ENCODE measurements around the gene KRT33A. TPM values are rescaled to one million over a fixed set of nuclear protein-coding genes. Genes with fewer than 3 reads are reported as not detected.

Gene KRT33A
- total RNA-seq = not detected in 2 replicates

DNA sequence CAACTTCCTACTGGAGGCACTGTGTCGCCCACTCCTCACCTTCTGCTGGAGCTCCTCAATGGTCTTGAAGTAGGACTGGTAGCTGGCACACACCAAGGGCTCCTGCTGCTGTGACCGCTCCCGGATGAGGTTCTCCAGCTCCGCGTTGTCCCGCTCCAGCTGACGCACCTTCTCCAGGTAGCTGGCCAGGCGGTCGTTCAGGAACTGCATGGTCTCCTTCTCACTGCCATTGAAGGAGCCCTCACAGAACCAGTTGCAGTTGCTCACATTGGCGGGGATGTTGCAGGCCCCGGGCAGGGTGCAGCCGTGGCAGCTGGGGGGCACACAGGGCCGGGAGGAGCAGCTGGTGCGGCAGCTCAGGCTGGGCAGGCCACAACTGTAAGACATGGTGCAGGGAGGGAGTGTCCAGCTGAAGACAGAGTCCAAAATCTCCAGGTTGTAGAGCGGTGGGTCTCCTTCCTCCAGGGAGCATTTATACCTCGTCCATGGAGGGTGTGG is at the start of gene KRT33A:
KRT33A (minus strand) TSS at position 448 of the 498 bp plus-strand sequence; CDS start at position 387, 61 bp downstream.

DNA sequence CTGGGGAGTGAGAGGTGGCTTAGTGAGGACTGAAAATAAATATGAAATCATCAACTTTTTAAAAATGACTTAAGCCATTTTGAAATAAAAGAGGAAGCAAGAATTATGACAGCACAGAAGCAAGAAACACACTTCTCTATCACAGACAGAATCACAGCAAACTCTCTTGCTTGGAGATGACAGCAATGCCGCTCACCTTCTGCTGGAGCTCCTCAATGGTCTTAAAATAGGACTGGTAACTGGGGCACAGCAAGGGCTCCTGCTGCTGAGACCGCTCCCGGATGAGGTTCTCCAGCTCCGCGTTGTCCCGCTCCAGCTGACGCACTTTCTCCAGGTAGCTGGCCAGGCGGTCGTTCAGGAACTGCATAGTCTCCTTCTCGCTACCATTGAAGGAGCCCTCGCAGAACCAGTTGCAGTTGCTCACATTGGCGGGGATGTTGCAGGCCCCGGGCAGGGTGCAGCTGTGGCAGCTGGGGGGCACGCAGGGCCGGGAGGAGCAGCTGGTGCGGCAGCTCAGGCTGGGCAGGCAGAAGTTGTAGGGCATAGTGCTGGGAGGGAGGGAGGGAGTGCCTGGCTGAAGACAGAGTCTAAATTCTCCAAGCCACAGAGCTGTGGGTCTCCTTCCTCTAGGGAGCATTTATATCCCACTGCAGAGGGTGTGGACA is 46.5 kb upstream of the KRT33A start, which contains the start of gene KRT31:
KRT31 (minus strand) TSS at position 613 of the 665 bp plus-strand sequence; CDS start at position 544, 69 bp downstream.

DNA sequence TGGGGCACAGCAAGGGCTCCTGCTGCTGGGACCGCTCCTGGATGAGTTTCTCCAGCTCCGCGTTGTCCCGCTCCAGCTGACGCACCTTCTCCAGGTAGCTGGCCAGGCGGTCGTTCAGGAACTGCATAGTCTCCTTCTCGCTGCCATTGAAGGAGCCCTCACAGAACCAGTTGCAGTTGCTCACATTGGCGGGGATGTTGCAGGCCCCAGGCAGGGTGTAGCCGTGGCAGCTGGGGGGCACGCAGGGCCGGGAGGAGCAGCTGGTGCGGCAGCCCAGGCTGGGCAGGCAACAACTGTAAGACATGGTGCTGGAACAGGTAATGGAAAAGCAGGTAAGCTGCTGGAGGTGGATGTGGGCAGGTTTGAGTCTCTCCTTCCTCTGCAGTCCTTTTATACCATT is 31.3 kb upstream of the KRT33A start, which contains the start of gene KRT34:
KRT34 (minus strand) TSS at position 364 of the 400 bp plus-strand sequence; CDS start at position 304, 60 bp downstream.

DNA sequence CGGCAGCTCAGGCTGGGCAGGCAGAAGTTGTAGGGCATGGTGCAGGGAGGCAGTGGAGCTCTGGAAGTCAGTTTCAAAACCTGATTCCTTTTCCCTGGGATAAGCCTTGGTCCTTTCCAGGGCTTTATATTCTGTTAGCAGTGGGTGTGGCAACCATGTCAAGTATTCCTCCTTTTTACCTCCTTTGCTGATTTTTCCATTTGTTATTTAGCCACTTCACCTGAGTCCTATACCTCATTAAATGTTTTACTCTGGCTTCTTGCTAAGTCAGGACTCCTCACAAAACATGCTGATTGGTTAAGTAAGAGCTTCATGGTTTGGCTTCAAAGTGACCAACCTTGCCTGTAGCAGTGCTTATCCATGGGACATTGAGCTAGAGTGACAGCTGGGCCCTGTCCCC is 19.1 kb upstream of the KRT33A start, which contains the start of gene KRT33B:
KRT33B (minus strand) TSS at position 101 of the 400 bp plus-strand sequence; CDS start at position 38, 63 bp downstream.

DNA sequence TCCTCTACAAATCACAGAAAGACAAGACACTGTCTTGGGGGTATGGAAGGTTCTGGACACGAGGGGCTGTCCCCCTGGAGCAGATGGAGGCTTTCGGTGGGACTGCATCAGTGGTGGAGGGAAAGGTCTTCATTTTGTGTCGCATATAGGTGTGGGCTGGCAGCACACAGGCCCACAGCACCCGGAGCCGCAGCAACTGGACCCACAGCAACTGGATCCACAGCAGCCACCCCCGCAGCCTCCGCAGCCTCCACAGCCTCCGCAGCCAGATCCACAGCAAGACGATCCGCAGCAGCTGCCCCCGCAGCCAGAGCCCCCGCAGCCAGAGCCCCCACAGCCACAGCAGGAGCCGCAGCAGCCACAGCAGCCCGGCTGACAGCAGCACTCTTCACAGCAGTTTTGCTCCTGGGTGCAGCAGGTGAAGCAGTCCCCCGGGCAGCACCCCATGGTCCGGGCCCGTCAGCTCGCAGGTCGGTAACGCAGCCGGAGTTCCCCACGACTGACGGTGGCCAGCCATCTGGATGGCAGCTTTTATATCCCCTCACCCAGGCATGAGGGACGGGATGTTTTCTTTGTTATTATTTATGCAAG is 35.3 kb downstream of the KRT33A start, which contains the start of gene KRTAP17-1:
KRTAP17-1 (minus strand) TSS at position 507 of the 591 bp plus-strand sequence; CDS start at position 447, 60 bp downstream.

DNA sequence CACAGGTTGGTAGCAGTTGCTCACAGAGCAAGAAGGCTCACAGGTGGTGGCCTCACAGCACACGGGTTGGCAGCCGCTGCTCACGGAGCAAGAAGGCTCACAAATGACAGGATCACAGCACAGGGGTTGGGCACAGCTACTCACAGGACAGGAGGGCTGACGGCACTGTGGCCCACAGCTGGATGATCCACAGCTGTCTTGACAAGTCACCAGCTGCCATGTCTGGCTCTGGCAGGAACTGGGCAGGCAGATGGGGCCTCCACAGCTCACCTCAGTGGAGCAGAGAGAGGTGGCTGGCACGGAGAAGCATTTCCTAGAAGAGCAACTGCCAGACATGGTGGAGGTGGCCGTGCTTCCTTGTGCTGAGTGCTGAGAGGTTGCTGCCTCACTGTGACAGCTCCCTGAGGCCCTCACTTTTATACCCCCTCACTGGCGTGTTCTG is 41.7 kb downstream of the KRT33A start, which contains the start of gene KRTAP16-1:
KRTAP16-1 (minus strand) TSS at position 392 of the 442 bp plus-strand sequence; CDS start at position 336, 56 bp downstream.

DNA sequence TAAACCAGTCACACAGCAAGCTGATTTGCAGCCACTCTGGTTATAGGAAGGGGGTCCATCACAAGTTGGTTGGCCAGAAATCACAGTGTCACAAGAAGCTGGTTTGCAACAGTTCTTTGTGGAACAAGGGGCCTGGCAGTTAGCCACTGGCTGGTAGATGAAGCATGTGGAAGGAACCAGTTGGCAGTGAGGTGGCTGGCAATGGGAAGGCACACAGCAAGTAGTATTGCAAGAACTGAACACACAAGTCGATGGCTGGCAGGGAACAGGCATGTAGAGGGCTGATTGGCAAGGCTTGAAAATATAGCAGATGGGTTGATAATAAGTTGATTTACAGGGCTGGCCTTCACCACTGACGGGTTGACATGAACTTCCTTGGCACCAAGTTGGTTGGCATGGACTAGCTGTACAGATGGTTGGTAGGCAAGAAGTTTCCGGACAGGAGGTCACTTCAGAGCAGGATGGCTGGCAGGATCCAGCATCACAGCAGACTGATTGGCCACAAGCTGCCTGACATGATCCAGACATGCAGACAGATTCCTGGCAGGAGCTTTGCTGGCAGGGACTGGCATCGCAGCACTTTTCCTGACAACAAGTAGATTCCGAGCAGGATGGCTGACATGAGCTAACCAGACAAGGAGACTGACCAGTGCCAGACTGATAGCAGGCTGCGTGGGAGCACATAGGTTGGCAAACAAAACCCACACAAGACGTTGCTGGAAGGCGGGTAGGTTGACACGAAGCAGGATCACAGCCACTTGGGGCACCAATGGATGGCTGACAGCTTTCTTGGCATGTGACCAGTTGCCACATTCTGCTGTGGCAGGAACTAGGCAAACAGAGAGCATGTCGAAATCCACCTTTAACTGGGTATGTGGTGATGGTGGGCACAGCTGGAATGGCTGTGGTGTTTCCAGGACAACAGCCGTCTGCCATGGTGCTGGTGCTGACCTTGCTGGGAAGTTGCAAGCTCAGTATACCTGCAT is 48.4 kb downstream of the KRT33A start, which contains the start of gene KRTAP29-1:
KRTAP29-1 (minus strand) TSS at position 936 of the 986 bp plus-strand sequence; CDS start at position 936, 0 bp downstream.

Other genes with a start within 250 kb of the KRT33A start
- gene KRTAP4-16, start 248.6 kb downstream of the KRT33A start, total RNA-seq = not detected in 2 replicates
- gene KRTAP4-9, start 245.4 kb downstream of the KRT33A start, total RNA-seq = not detected in 2 replicates
- gene KRTAP4-11, start 232.5 kb downstream of the KRT33A start, total RNA-seq = not detected in 2 replicates
- not detected in 2 replicates for gene KRTAP4-12, start 226.6 kb downstream of the KRT33A start, total RNA-seq
- not detected in 2 replicates for gene KRTAP4-6, start 210.3 kb downstream of the KRT33A start, total RNA-seq
- not detected in 2 replicates for gene KRTAP4-5, start 201.0 kb downstream of the KRT33A start, total RNA-seq
- not detected in 2 replicates for gene KRTAP4-4, start 190.1 kb downstream of the KRT33A start, total RNA-seq
- gene KRTAP4-3, start 182.6 kb downstream of the KRT33A start, total RNA-seq = not detected in 2 replicates
- gene KRTAP4-2, start 172.6 kb downstream of the KRT33A start, total RNA-seq = not detected in 2 replicates
- not detected in 2 replicates for gene KRTAP4-1, start 165.9 kb downstream of the KRT33A start, total RNA-seq
- not detected in 2 replicates for gene KRTAP9-1, start 160.9 kb downstream of the KRT33A start, total RNA-seq
- gene KRTAP9-2, start 124.2 kb downstream of the KRT33A start, total RNA-seq = not detected in 2 replicates
- gene KRTAP9-3, start 118.4 kb downstream of the KRT33A start, total RNA-seq = not detected in 2 replicates
- not detected in 2 replicates for gene KRTAP9-8, start 112.8 kb downstream of the KRT33A start, total RNA-seq
- not detected in 2 replicates for gene KRTAP9-4, start 101.1 kb downstream of the KRT33A start, total RNA-seq
- not detected in 2 replicates for gene KRTAP9-9, start 95.4 kb downstream of the KRT33A start, total RNA-seq
- gene KRTAP9-6, start 85.5 kb downstream of the KRT33A start, total RNA-seq = not detected in 2 replicates
- gene KRTAP9-7, start 75.1 kb downstream of the KRT33A start, total RNA-seq = not detected in 2 replicates
- gene KRTAP29-1, start 48.0 kb downstream of the KRT33A start, total RNA-seq = not detected in 2 replicates
- gene KRTAP16-1, start 41.5 kb downstream of the KRT33A start, total RNA-seq = not detected in 2 replicates
- gene KRTAP17-1, start 35.1 kb downstream of the KRT33A start, total RNA-seq = not detected in 2 replicates
- gene KRT33B, start 19.0 kb upstream of the KRT33A start, total RNA-seq = not detected in 2 replicates
- not detected in 2 replicates for gene KRT34, start 31.5 kb upstream of the KRT33A start, total RNA-seq
- not detected in 2 replicates for gene KRT31, start 46.8 kb upstream of the KRT33A start, total RNA-seq
- not detected in 2 replicates for gene KRT37, start 73.8 kb upstream of the KRT33A start, total RNA-seq
- not detected in 2 replicates for gene KRT38, start 90.2 kb upstream of the KRT33A start, total RNA-seq
- not detected in 2 replicates for gene KRT32, start 116.6 kb upstream of the KRT33A start, total RNA-seq
- not detected in 2 replicates for gene KRT35, start 130.3 kb upstream of the KRT33A start, total RNA-seq
- 0.13 TPM in 1 of 2 replicates, not detected in the other for gene KRT36, start 139.1 kb upstream of the KRT33A start, total RNA-seq
- not detected in 2 replicates for gene KRT13, start 154.8 kb upstream of the KRT33A start, total RNA-seq
- gene KRT15, start 168.1 kb upstream of the KRT33A start, total RNA-seq = 2.5 and 3.0 TPM in 2 replicates
- gene KRT19, start 177.5 kb upstream of the KRT33A start, total RNA-seq = 25.1 and 30.7 TPM in 2 replicates
- gene KRT9, start 221.2 kb upstream of the KRT33A start, total RNA-seq = not detected in 2 replicates
- 1.1 TPM in 1 of 2 replicates, not detected in the other for gene KRT14, start 236.1 kb upstream of the KRT33A start, total RNA-seq

Measured in aortic smooth muscle cell (primary cell).